HFFc6 (cell line): ENCODE measurements around the gene CLCN6. TPM values are rescaled to one million over a fixed set of nuclear protein-coding genes. Genes with fewer than 3 reads are reported as not detected.
A peak's percentile ranks its signal among the peaks of the same experiment; 100 is the strongest.

Experiments
- DNase-seq: peaks from one replicate; pipeline ENCODE4 v3.0.0-alpha.2; 2018
- H3K27ac Mint-ChIP-seq: 2 replicates; pipeline ENCODE4 v1.8.0; 2020; ENCODE audit warnings: mild to moderate bottlenecking, mixed read lengths
- H3K27me3 Mint-ChIP-seq: 2 replicates; pipeline ENCODE4 v1.8.0; 2021; ENCODE audit warnings: mild to moderate bottlenecking, moderate library complexity, mixed read lengths; ENCODE audit not compliant: insufficient read depth
- H3K36me3 Mint-ChIP-seq: 2 replicates; pipeline ENCODE4 v1.8.0; 2021; ENCODE audit warnings: low read depth, mixed read lengths
- H3K4me1 Mint-ChIP-seq: 2 replicates; pipeline ENCODE4 v1.8.0; 2020; ENCODE audit warnings: low read depth, mixed read lengths
- H3K4me3 Mint-ChIP-seq: 2 replicates; pipeline ENCODE4 v1.8.0; 2020; ENCODE audit warnings: mild to moderate bottlenecking, moderate library complexity, mixed read lengths
- H3K9me3 Mint-ChIP-seq: 2 replicates; pipeline ENCODE4 v1.8.0; 2020; ENCODE audit warnings: mild to moderate bottlenecking, mixed read lengths
- CTCF ChIP-seq: fragments of 200-600 bp; sonication (generic); IDR thresholded peaks from 2 replicates; pipeline ENCODE4 v1.5.0; 2021; ENCODE audit warnings: antibody characterized with exemption, mild to moderate bottlenecking
- total RNA-seq, 6 experiments: library from RNA; stranded (reverse); fragmentation: NEBNext Ultra II Directional; extraction: Animal tissue kit (Norgen Biotek cat#: 25700); gene quantifications; 2 replicates in 1 of 6; 3 replicates in 5 of 6; pipeline ENCODE4 v1.2.3, GENCODE V29; 2021

CLCN6 gene
- total RNA-seq, 6 experiments from 2014 or later: 6.2 to 8.3 (median 7.9) TPM

GRCh38 chr1:11804666-11805421 lies 1.1 kb upstream of the CLCN6 start:
- TF ChIP-seq CTCF: no peak
- peak overlapping the region; percentile 97 for H3K27ac Mint-ChIP-seq
- H3K4me1 Mint-ChIP-seq: peaks cover 63% of the 10 kb centered on the region
- H3K9me3 Mint-ChIP-seq: no peaks in the 10 kb centered on the region
- H3K36me3 Mint-ChIP-seq: peaks cover 12% of the 10 kb centered on the region; the same call in 1 of the 2 replicates
- peak overlapping the region; percentile 100 for H3K4me3 Mint-ChIP-seq
- H3K27me3 Mint-ChIP-seq: peaks cover 4% of the 10 kb centered on the region; the same call in 1 of the 2 replicates
- DNase-seq: no peak

- Mint-ChIP-seq H3K27me3 (peaks cover 4% of the 10 kb centered on the region; the same call in 1 of the 2 replicates), H3K4me3 (peak overlapping the region; percentile 100), H3K4me1 (peaks cover 59% of the 10 kb centered on the region), H3K36me3 (peaks cover 12% of the 10 kb centered on the region; the same call in 1 of the 2 replicates), H3K9me3 (no peaks in the 10 kb centered on the region), H3K27ac (peak overlapping the region; percentile 97)
- TF ChIP-seq CTCF: no peak
- DNase-seq: peak; percentile 49
Measured at GRCh38 chr1:11806307-11806936, 431 bp downstream of the CLCN6 start.

GRCh38 chr1:11807133-11807532 lies 1.1 kb downstream of the CLCN6 start:
- H3K4me1 Mint-ChIP-seq: peaks cover 52% of the 10 kb centered on the region
- peaks cover 4% of the 10 kb centered on the region; the same call in 1 of the 2 replicates for H3K27me3 Mint-ChIP-seq
- peaks cover 12% of the 10 kb centered on the region; the same call in 1 of the 2 replicates for H3K36me3 Mint-ChIP-seq
- no peak for DNase-seq
- H3K9me3 Mint-ChIP-seq: no peaks in the 10 kb centered on the region
- H3K4me3 Mint-ChIP-seq: peak overlapping the region; percentile 100
- H3K27ac Mint-ChIP-seq: peak overlapping the region; percentile 97
- TF ChIP-seq CTCF: no peak

GRCh38 chr1:11813021-11813420 lies 7.0 kb downstream of the CLCN6 start:
- H3K4me3 Mint-ChIP-seq: no peak overlapping the region
- H3K36me3 Mint-ChIP-seq: peaks cover 20% of the 10 kb centered on the region; the same call in 1 of the 2 replicates
- no peak for TF ChIP-seq CTCF
- H3K9me3 Mint-ChIP-seq: no peaks in the 10 kb centered on the region
- peaks cover 7% of the 10 kb centered on the region for H3K4me1 Mint-ChIP-seq
- H3K27me3 Mint-ChIP-seq: no peaks in the 10 kb centered on the region; the same call in 1 of the 2 replicates
- DNase-seq: no peak
- H3K27ac Mint-ChIP-seq: no peak overlapping the region

GRCh38 chr1:11817192-11817591 lies 11.2 kb downstream of the CLCN6 start:
- H3K4me3 Mint-ChIP-seq: no peak overlapping the region
- no peaks in the 10 kb centered on the region; the same call in 1 of the 2 replicates for H3K27me3 Mint-ChIP-seq
- H3K4me1 Mint-ChIP-seq: peaks cover 22% of the 10 kb centered on the region
- no peak overlapping the region for H3K27ac Mint-ChIP-seq
- peaks cover 30% of the 10 kb centered on the region for H3K36me3 Mint-ChIP-seq
- DNase-seq: no peak
- no peak for TF ChIP-seq CTCF
- no peaks in the 10 kb centered on the region for H3K9me3 Mint-ChIP-seq
